ENCODE results near the gene VENTX.

VENTX gene

DNA sequence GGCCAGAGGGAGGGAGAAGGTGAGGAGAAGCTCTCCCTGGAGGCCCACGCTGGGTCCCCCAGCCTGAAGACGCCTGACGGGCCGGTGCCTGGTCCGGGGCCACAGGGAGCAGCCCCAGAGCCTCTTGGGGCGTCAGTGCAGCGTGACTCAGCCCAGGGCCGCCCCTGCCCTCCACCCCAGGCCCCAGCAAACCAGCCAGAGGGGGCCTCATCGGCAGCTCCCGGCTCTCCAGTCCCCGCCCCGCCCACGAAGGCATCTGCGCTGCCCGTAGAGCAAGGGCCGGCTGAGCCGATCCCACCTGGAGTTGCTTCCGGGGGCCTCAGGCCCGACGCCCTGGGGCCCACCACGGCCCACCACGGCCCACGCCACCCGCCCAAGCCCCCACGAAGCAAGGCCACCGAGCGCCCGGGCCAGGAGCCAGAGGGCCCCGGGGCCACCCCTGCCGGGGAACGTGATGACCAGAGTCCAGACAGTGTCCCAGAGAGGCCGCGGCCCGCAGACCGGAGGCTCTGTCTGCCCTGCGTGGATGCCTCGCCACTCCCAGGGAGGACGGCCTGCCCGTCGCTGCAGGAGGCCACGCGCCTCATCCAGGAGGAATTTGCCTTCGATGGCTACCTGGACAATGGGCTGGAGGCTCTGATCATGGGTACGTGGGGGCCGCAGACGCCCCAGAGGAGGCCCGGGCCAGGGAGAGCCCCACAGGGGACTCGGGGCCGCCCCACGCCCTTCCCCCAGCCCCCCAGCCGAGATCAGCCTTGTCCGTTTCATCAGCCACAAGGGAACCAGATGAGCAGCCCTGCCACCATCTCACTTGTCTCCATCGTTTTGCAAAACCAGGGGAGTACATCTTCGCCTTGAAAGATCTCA lies 38.8 kb upstream of the VENTX start:
- no peaks in the 10 kb centered on the region for H3K36me3 ChIP-seq (ENCODE audit: control insufficient read depth in 2 of 2, insufficient read depth in 1 of 2, low read length in 2 of 2)
- POLR2A ChIA-PET: no interaction called here
- no peaks in the 10 kb centered on the region for H3K4me1 ChIP-seq (ENCODE audit: control insufficient read depth, insufficient read depth, low read length)
- H3K4me3 ChIP-seq (ENCODE audit: low read depth, low read length): no peak overlapping the region
- CTCF ChIA-PET: no interaction called here
- TF ChIP-seq ZNF416 (tag by site-specific recombination; IDR thresholded peaks at IDR 0.05) (no peak), GLIS1 (tag by site-specific recombination; IDR thresholded peaks at IDR 0.05) (no peak)
- TF ChIP-seq, protein P1, sequence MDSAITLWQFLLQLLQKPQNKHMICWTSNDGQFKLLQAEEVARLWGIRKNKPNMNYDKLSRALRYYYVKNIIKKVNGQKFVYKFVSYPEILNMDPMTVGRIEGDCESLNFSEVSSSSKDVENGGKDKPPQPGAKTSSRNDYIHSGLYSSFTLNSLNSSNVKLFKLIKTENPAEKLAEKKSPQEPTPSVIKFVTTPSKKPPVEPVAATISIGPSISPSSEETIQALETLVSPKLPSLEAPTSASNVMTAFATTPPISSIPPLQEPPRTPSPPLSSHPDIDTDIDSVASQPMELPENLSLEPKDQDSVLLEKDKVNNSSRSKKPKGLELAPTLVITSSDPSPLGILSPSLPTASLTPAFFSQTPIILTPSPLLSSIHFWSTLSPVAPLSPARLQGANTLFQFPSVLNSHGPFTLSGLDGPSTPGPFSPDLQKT (IDR thresholded peaks at IDR 0.05; ENCODE audit: borderline replicate concordance, low read depth, low read length): no peak
- no peak overlapping the region for H3K27ac ChIP-seq (ENCODE audit: extremely low read depth, low read depth, low read length)
- H3K9me3 ChIP-seq (ENCODE audit: control insufficient read depth, insufficient read depth, low read depth, low read length): no peaks in the 10 kb centered on the region

DNA sequence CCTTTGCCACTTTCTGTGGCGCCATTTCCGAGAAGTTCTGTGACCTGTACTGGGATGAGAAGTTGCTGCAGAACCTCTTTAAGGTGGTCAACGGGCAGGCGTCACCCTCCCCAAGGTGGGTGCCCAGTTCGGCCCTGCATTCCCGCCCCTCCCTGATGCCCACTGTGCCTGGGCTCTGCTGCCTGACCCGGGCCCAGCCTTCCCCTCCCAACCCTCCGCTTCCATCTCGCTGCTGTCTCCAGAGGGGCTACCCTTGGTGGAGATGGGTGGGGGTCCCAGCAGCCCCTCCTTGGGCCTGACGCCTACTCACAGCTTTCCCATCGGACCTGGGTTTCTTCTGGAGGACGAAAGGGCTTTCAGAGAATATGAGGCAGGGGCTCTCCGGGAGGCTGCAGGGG lies 38.2 kb upstream of the VENTX start:
- POLR2A ChIA-PET: no interaction called here
- no peaks in the 10 kb centered on the region for H3K36me3 ChIP-seq (ENCODE audit: control insufficient read depth in 2 of 2, insufficient read depth in 1 of 2, low read length in 2 of 2)
- no peaks in the 10 kb centered on the region for H3K9me3 ChIP-seq (ENCODE audit: control insufficient read depth, insufficient read depth, low read depth, low read length)
- no peak for TF ChIP-seq ZNF324 (tag by site-specific recombination; IDR thresholded peaks at IDR 0.05)
- H3K4me1 ChIP-seq (ENCODE audit: control insufficient read depth, insufficient read depth, low read length): no peaks in the 10 kb centered on the region
- CTCF ChIA-PET: no interaction called here
- no peak overlapping the region for H3K4me3 ChIP-seq (ENCODE audit: low read depth, low read length)
- no peak overlapping the region for H3K27ac ChIP-seq (ENCODE audit: extremely low read depth, low read depth, low read length)

DNA sequence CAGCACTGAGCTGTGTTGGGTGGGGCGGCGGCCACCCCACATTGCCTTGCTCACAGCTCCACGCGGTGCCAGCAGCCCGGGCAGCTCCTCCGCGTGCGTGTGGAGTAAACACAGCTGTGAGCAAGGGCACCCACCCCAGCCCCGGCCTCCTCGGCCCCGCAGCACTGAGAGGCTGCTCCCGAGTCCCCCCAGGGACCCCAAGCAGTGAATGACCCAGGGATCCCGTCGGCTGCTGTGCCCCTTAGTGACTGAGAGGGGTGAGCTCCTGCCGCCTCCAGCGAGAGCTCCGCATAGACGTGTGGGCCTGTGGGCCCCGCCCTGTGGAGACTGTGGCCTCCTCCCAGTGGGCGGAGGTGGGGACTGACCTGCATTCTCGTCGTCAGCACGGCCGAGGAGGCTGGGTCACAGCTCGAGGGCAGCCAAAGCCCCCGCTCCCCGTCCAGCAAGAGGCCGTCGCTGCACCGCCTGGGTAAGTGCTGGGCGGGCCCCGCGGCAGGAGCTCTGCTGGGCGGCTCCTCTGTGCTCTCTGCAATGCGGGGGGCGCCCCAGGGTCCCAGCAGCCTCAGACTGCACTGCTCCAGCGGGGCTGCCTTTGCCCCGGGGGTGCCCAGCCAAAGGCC lies 37.6 kb upstream of the VENTX start:
- CTCF ChIA-PET: no interaction called here
- POLR2A ChIA-PET: no interaction called here
- H3K4me1 ChIP-seq (ENCODE audit: control insufficient read depth, insufficient read depth, low read length): no peaks in the 10 kb centered on the region
- H3K4me3 ChIP-seq (ENCODE audit: low read depth, low read length): no peak overlapping the region
- peak; percentile 66 for TF ChIP-seq EGR2 (tag by site-specific recombination; IDR thresholded peaks at IDR 0.05; ENCODE audit: low read depth)
- no peak for TF ChIP-seq ZNF335 (tag by site-specific recombination; conservative IDR thresholded peaks at IDR 0.05)
- peak; percentile 55 for TF ChIP-seq ZFHX2 (tag by site-specific recombination; conservative IDR thresholded peaks at IDR 0.05)
- peak; percentile 56; the same call in 1 of the 2 replicates for TF ChIP-seq ZFP69B (tag by site-specific recombination; IDR thresholded peaks at IDR 0.05)
- peak; percentile 73 for TF ChIP-seq KLF1 (tag by site-specific recombination; IDR thresholded peaks at IDR 0.05)
- TF ChIP-seq, protein P2, sequence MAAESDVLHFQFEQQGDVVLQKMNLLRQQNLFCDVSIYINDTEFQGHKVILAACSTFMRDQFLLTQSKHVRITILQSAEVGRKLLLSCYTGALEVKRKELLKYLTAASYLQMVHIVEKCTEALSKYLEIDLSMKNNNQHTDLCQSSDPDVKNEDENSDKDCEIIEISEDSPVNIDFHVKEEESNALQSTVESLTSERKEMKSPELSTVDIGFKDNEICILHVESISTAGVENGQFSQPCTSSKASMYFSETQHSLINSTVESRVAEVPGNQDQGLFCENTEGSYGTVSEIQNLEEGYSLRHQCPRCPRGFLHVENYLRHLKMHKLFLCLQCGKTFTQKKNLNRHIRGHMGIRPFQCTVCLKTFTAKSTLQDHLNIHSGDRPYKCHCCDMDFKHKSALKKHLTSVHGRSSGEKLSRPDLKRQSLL (tag by site-specific recombination; IDR thresholded peaks at IDR 0.05): no peak
- no peak for TF ChIP-seq ZNF707 (tag by site-specific recombination; IDR thresholded peaks at IDR 0.05)
- H3K9me3 ChIP-seq (ENCODE audit: control insufficient read depth, insufficient read depth, low read depth, low read length): no peaks in the 10 kb centered on the region
- no peaks in the 10 kb centered on the region for H3K36me3 ChIP-seq (ENCODE audit: control insufficient read depth in 2 of 2, insufficient read depth in 1 of 2, low read length in 2 of 2)
- H3K27ac ChIP-seq (ENCODE audit: extremely low read depth, low read depth, low read length): no peak overlapping the region

DNA sequence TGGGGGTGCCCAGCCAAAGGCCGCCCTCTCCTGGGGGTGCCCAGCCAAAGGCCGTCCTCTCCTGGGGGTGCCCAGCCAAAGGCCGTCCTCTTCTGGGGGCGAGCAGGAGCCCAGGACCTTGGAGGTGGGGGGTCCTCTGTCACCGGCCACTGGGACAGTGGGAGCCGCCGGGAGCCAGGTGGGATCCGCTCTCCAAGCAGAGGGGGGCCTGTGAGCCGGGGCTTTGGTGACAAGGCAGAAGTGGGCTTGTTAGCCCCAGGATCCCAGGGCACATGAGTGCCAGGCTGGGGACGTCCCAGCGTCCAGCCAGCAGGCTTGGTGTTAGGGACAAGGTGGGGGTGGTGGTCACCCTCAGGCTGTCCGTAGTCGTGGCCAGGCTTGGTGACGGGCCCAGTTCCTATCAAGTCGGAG lies 37.0 kb upstream of the VENTX start:
- TF ChIP-seq ZNF416 (tag by site-specific recombination; IDR thresholded peaks at IDR 0.05) (no peak), IKZF3 (tag by site-specific recombination; IDR thresholded peaks at IDR 0.05) (no peak)
- Histone ChIP-seq H3K4me1 (ENCODE audit: control insufficient read depth, insufficient read depth, low read length) (no peaks in the 10 kb centered on the region), H3K36me3 (ENCODE audit: control insufficient read depth in 2 of 2, insufficient read depth in 1 of 2, low read length in 2 of 2) (no peaks in the 10 kb centered on the region), H3K4me3 (ENCODE audit: low read depth, low read length) (no peak overlapping the region), H3K27ac (ENCODE audit: extremely low read depth, low read depth, low read length) (no peak overlapping the region), H3K9me3 (ENCODE audit: control insufficient read depth, insufficient read depth, low read depth, low read length) (no peaks in the 10 kb centered on the region)
- ChIA-PET CTCF (no interaction called here), POLR2A (no interaction called here)
